HG02798 (cell line): ENCODE results near the gene TMEM150A.
"Not testable (repeated sequence)": the region's sequence is repeated elsewhere in the genome, so short reads cannot be mapped to it uniquely, and the experiment has no call there.

ENCODE experiments used
- ATAC-seq: cut with Tn5 transposase; IDR thresholded peaks from one replicate; pipeline ENCODE4 v1.9.1; 2021; ENCODE audit warnings: mild to moderate bottlenecking; ENCODE audit not compliant: unreplicated experiment, poor library complexity

Gene TMEM150A

DNA sequence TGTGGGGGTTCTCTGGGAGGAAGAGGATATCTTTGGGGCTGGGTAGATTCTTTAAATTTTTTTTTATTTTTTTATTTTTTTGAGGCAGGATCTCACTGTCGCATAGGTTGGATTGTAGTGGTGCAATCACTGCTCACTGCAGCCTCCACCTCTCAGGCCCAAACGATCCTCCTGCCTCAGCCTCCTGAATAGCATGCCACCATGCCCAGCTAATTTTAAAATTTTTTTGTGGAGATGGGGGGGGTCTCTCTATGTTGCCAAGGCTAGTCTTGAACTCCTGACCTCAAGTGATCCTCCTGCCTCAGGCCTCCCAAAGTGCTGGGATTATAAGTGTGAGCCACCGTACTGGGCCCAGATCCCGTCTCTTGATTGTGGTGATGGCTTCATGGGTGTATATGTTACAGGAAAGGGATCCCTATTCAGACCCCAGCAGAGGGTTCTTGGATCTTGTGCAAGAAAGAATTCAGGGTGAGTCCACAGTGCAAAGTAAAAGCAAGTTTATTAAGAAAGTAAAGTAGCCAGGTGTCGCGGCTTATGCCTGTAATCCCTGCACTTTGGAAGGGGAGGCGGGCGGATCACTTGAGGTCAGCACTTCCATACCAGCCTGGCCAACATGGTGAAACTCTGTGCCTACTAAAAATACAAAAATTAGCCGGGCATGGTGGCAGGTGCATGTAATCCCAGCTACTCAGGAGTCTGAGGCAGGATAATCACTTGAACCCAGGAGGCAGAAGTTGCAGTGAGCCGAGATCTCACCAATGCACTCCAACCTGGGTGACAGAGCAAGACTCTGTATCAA is 11.4 kb upstream of the TMEM150A start:
- no peak for ATAC-seq

DNA sequence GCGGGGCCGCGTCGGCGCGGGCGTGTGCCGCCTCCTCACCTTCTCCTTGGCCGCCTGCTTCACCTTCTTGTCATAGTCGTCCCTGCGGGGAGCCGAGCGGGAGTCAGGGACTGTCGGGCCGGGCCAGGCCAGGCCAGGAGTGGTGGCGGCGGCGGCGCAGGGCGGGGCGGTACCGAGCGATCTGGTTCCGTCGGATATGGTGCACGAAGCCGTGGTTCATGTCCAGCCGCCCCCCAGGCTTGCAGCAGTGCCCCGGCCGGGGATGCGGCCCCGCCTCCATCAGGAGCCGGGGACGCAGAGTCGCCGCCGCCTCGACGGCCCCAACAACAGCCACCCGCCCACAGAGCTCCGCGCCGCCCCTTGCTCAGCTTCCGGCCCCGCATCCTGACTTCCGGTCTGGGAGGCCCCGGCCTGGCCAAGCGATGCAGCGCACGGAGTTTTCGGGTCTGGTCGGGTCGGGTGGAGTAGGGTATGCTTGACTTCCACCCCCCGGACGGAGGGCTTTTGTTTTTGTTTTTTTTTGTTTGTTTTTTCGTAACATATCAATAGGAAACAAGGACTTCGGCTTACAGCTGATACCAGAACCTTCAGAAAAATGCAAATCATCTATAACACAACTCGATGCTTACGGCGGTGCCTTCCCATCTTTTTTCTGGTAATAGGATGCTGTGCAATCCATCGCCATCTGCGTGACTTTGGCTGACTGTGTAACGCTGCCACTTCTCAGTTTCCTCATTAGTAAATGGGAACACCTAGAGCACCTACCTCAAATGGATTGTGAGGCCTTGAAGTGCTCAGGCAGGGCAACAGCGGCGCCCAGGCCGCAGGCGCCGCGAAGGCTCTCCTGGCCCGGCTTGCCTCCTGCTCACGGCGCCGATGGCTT is 9.4 kb upstream of the TMEM150A start, which contains the start of gene C2orf68:
C2orf68 (minus strand) TSS at position 362 of the 883 bp plus-strand sequence; CDS start at position 280, 82 bp downstream.
- ATAC-seq, result peak; percentile 79

DNA sequence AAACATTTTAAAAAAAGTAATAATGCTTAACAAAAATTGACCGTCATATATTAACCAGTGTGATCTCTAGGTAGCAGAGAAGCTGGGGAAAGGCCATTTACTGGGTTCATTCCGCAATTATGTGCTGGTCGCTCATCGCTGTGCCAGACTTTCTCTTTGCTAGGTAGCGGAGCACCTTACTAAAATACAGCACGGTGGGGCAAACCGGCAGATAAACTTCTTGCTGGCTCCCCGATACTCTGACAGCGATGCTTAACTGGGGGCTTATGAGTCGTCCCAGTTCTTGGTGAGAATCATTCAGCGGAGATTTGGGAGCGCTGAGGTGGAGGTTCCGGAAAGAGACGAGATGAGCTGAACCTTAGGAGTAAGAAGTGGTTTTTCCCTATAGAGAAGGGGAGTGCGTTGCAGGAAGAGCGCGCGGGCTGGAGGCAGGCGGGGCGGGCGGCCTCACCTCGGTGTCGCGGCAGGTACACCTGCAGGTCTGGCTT is 8.8 kb upstream of the TMEM150A start:
- no peak for ATAC-seq

DNA sequence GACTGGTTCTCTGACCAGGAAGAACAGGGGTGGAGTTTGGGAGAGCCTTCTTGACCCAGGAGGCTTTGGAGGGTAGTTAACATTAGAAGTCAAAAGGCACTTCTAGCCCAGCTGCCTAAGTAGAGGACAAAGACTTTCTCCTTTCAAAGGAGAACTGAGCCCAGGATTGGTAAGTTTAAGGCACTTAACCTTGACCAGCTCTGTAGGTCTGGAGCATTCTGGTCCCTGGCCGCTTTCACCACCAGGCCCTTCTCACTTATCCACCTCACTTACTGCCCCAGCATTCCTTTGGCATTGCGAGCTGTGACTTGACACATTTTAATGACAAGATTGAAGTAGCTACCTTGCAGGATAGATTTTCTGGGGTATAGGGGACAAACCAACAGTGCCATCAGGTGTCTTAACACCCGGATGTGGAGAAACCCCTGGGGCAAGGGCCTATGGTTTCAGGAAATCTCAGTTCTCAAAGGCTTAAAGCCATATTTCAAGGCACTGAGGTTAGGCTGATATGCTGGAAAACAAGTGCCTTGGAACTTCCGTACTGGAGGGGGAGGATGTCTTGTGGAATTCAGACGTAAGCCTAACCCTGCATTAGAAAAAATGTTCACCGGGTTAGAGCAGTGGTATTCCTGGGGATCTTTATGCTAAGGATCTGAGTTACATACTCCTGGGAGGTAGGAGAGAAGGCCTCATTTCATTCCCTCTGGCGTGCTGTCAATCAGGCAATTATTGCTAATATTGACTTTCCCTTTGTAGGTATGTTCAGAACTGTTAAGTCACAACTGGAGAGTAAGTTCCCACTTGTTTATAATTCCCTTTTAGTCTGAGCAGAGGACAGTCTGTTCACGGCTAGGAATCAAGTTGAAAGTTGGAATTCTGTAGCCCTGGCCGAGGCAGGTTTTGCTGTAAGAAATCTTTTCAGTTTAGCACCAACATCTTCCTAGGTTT is 5.0 kb upstream of the TMEM150A start:
- no peak for ATAC-seq

DNA sequence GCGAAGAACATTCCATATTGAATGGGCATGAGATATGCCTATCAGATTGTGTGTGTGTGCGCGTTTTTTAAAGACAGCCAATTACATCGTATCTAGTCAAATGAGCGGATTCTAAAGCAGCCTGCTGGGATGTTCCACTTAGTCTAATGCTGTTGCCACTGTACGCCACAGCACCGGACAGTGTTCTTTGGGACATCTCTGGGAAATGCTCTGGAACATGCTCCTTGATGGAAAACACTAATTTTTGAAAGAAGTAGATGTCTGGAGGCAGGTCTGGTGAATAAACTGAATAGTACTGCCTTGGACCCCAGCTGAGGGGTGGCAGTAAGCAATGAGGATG is 3.6 kb upstream of the TMEM150A start:
- no peak for ATAC-seq

DNA sequence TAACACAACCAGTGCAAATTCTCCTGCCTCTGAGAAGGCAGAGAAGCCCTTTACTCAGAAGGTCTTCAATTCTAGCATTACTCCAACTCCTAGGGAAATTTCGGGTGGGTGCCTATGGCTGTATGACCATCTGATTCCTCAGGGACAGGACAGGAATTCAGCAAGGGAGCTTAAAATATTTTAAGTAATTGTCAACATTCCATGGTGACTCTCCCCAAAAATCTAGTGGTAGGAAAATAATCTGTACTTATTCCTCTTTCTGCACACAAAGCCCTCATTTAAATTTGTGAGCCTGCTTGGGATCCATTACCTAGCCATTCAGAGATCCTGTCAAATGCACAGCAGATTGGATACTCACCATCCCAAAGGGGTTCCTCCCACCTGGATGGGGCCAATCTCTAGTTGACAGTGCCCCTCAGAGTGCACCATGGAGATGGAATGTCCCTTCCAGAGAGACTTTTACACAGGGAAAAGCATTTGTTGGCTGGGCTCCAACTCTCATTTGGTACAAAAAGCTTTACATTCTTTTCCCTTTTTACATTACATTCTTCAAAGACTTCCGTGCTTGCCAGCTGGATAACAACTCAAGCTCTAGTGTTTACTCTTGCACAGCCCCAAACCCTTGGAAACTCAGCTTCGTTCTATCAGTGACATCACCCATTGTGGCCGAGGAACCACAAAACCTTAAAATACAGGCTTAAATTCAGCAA is 3.1 kb upstream of the TMEM150A start:
- ATAC-seq, result no peak

DNA sequence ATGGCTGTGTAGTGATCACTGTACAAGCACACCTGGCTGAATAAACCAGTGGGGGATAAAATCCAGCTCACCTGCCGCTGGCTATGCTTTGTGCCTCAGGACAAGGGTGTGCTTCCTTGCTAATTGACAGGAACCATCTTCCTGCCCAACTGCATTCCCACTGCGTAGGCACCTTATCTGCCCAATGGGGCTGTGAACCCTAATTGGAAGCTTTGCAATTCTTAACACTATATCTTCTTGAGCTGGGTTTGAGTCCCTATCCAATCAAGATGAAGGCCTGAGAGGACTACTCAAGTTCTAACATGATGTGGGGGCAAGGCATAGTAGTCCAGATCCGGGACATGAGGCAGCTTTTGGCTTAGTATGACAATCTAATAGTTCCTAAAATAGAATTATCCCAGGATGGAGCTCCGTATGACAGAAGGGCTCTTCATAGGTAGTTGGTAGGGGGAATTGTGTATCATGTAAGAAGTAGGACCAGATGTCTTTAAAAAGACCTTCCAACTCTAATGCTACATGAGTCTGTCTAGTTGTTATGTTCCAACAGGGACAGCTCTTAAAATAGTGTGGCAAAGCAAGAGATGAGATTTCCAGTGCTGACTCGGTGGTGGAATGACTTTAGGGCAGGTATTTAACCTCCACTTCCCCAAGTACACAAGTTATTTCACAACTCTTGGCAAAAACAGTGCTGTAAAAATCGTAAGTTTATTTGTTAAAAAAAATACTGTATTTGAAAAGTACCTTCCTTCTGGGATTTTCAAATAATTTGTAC is 2.3 kb upstream of the TMEM150A start:
- no peak for ATAC-seq

DNA sequence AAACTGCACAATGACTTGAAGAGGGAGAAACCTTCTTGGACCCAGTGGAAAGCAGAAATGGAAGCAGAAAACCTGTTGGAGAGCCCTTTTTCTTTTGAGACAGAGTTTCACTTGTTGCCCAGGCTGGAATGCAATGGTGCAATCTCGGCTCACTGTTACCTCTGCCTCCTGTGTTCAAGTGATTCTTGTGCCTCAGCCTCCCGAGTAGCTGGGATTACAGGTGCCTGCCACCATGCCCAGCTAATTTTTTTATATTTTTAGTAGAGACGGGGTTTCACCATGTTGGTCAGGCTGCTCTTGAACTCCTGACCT is 1.6 kb upstream of the TMEM150A start:
- ATAC-seq, result not testable (repeated sequence)

DNA sequence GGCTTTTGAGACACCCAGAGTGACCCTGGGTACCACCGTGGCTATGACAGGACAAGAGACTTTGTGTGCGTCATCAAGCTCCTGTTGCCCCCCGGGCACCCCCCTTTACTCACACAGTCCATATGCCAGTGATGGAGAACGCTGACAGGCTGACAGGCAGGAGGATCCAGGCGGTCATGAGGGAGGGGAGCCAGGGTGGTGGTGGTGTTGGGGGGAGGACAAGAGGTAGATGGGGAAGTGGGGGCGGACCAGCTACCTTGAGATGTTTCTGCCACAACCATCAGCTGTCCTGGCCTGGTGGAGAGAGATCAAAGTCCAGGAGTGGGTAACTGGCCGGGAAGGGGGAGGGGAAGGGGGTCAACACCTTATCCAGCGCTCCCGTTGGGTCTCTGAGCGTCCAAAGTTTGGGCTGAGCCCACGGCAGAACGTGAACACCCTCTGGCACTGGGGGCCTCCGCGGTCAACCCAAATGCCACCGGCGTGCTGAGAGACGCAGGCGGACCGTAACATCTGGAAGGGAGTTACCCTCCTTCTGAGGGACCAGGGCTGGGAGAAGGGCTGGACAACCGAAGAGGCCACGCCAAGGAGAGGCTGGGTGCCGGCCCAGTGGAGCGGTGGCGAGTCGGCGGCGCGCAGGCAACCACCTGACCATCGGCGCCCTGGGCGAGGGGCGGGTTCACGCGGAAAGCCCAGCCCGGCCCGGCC is 575 bp downstream of the TMEM150A start:
- ATAC-seq, result peak; percentile 43

DNA sequence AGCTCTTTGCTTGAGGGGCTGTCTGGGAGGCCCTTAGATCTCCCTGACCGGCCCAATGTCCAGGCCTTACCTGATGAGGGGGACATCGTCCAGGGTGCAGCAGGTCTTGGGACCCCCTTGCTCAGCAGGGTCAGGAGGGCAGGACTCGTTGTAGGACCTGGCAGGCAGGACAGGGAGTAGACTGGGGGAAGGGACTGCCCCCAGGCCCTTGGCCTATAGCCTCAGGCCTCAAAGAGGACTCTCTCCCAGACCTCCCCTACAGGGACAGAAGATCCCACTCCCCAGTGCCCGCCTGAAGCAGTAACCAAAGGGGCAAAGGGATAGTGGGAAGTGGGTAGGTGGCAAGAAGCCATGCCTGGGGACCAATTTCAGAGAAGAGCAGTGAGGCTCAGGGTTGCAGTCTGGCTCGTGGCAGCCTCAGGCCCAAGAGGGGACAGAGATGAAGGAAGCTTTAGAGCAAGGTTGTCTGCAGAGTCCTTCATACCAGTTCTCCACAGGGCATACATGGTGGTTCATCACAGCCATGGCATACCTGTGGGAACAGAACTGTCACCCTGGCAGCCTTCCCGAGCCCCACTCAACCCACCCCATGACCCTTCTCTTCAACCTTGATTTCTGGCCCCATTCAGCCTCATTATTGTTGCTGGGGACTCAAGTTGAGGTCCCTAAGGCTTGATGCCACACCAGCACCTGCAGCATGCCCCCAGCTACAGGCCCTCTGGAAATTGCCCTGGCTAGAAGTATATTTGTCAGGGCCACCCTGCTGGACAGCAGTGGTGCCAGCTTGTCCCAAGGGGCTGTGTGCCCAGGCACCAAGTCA is 1.3 kb downstream of the TMEM150A start:
- ATAC-seq, result no peak

DNA sequence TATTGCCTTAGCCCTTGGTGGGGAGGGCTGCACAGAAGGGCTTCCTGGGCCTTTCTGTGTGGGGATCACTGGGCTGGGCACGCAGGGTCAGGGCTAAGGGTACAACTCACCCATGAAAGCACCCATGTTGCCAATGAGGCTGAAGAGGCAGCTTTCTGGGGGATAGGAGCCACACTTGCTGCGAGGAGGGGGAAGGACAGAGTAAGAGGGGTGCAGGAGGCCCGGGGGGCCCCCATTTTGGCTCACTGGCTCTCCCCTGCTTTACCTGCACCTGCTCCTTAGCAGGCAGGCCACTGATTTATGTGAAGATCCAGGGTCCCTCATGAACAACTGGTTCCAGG is 2.3 kb downstream of the TMEM150A start:
- no peak for ATAC-seq

DNA sequence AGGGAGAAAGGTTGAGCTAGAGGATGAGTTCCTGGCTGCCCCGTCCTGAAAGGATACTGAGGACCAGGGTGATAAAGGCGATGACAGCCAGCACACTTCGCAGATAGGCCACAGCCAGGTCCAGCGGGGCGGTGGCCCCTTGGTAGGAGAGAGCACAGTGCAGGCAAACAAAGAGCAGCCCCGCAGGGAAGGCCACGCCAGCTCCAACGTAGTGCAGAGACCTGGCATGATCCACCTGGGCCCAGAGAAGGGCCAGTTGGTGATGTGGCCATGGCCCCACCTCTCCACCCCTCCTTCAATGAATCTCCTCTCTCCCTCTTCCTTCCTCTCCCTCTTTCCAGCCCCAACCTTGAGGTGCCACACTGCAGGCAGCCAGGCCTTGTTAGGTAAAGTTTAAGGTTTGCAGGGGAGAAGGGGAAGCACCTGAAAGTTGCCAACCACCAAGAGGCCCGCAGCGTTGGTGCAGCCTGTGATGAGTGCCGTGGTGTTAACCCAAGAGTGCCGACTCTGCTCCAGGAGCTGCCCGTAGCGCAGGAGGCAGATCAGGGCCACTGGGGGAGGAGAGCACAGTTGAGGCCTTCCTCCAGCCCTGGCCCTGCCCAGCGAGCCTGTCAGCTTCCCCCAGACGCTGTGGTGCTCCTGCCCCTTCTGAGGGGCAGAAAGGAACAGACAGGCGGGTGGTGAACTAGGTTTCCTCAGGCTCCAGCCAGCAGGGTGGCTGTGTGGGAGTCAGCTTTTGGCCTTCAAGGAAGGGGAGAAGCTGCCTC is 2.8 kb downstream of the TMEM150A start:
- no peak for ATAC-seq

DNA sequence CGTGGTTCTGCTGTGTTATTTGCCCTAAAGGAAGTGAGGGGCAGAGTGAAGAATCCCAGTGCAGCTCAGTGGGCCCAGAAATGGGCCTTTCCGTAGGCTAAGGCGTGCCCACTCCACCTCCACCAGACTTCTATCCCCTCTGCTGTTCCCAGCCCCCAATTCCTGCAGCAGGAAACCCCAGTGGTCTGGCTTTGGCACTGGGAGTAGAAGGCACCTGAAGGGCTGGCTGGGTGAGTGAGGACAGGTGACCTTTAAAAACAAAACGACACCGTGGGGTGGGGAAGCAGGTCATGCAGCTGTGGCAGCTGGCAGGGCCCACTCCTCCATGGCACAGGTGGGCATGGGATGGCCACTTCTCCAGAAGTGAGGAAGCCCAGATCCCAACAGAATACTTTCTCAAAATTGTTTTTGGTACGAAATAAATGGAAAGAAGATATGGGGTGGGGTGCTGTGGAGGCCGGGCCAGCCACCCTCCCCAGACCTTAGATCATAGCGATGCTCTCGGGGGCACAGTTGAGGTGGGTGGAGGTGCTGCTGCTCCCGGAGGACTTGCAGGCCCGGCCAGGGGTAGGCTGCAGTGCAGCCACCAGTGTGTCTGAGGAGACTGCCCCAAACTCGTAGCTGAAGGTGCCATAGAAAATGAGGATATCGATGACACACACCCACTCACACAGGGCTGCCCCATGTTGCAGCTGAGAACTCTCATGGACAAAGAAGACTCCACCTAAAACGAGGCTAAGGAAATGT is 3.7 kb downstream of the TMEM150A start:
- ATAC-seq, result no peak

DNA sequence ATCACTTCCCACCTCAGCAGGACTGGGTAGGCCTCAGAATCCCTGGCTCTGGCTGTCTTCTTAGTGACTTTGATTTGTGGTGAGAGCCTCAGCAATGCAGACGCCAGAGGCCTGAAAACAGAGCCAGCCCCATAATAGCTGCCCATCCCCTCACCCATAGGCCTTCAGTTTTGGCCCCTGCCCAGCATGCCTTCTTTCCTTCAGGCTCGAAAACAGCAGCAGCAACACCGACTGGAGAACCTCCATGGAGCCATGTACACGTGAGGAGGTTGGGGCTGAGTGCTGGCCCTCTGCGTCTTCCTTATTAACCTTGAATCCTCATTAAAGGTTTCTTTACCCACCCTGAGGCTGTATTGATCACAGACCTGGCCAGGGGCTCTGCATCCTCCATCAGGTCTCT is 5.3 kb downstream of the TMEM150A start:
- ATAC-seq, result no peak

DNA sequence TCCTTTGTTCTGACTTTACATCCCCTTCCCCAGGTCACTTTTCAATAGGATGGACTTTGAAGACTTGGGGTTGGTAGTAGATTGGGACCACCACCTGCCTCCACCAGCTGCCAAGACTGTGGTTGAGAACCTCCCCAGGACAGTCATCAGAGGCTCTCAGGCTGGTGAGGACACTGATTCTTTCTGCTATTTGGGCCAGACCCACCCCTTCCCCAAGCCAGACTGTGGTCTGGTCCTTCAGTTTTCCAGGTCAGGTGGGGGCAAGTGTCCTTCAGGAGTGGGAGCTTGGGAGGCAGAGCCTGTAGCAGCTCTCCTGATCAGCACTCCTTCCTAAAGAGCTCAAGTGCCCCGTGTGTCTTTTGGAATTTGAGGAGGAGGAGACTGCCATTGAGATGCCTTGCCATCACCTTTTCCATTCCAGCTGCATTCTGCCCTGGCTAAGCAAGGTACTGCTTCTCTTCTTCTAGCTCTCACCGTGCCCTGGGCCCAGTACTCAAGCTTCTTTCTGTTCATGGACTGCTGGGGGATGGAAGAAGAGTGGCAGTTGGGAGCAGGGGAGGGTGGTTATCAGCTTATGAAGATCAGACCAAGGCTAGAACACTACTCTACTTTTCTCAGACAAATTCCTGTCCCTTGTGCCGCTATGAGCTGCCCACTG is 5.9 kb downstream of the TMEM150A start:
- no peak for ATAC-seq

DNA sequence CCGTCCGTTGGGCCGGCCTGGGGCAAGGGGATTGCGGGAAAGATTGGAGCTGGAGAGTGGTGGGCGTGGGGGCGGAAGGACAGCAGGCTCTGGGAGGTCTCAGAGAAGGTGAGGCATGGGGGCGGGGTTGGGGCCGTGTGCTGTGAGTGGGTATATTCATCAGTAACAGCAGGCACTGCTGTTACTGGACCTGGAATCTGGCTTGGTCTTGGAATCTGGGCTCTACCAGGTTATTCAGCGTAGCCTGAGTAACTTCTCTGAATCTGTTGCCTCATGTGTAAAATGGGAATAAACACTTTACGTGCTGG is 6.5 kb downstream of the TMEM150A start:
- ATAC-seq, result no peak
